Measurements from ENCODE around the gene RHBDL2. TPM values are rescaled to one million over a fixed set of nuclear protein-coding genes. Genes with fewer than 3 reads are reported as not detected.

The RHBDL2 gene
- total and polyA plus RNA-seq, 2 of the 13 experiments (the other 11 are each of a cell fraction or from before 2014, with no cell fraction given), result 3.3 to 5.4 TPM

DNA sequence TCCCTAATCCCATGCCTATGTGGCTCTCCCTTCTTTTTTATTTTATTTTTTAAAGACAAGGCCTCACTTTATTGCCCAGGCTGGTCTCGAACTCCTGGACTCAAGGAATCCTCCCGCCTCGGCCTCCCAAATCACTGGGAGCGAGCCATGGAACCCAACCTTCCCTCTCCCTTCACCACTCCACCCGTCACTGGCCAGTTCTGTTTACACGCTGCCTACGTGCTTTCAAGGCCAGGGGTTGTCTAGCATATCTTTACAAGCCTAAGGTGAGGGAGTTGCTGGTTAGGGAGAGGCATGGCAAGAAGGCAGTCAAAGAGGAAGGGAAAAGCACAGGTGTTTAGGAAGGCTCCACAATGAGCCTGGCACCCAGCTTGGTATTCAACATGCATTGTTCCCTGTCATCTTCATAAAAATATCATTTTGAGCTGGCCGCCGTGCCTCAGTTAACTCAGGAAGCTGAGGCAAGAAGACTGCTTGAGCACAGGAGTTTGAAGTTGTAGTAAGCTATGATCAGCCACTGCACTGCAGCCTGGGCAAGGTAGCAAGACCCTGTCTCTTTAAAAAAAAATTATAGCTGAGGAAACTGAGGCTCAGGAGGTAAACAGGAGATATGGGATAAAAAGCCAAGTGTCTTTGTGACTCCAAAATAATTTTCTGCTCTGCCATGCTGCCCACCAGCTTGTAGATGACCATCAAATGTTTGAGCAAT is 1.1 kb downstream of the RHBDL2 start (continued):
- TF ChIP-seq, protein P1, sequence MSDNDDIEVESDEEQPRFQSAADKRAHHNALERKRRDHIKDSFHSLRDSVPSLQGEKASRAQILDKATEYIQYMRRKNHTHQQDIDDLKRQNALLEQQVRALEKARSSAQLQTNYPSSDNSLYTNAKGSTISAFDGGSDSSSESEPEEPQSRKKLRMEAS (IDR thresholded peaks at IDR 0.05), result 0 out of 2 replicates have a peak, but pooled peaks have one; percentile 43
- no peak for TF ChIP-seq TEAD2 (CRISPR knock-in tag; IDR thresholded peaks at IDR 0.05)
- TF ChIP-seq, protein P2, sequence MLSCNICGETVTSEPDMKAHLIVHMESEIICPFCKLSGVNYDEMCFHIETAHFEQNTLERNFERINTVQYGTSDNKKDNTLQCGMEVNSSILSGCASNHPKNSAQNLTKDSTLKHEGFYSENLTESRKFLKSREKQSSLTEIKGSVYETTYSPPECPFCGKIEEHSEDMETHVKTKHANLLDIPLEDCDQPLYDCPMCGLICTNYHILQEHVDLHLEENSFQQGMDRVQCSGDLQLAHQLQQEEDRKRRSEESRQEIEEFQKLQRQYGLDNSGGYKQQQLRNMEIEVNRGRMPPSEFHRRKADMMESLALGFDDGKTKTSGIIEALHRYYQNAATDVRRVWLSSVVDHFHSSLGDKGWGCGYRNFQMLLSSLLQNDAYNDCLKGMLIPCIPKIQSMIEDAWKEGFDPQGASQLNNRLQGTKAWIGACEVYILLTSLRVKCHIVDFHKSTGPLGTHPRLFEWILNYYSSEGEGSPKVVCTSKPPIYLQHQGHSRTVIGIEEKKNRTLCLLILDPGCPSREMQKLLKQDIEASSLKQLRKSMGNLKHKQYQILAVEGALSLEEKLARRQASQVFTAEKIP (CRISPR knock-in tag; IDR thresholded peaks at IDR 0.05; ENCODE audit: borderline replicate concordance), result no peak
- peak; percentile 53; the same call in 1 of the 2 replicates for TF ChIP-seq HDAC1 (CRISPR knock-in tag; IDR thresholded peaks at IDR 0.05)
- no peak for TF ChIP-seq PRDM4 (CRISPR knock-in tag; IDR thresholded peaks at IDR 0.05; ENCODE audit: borderline replicate concordance)
- TF ChIP-seq ASH2L (IDR thresholded peaks at IDR 0.05; ENCODE audit: insufficient read length, low read depth, low read length), result no peak
- no peak for TF ChIP-seq ZNF530 (CRISPR knock-in tag; IDR thresholded peaks at IDR 0.05; ENCODE audit: low read depth)
- TF ChIP-seq ZNF407 (CRISPR knock-in tag; IDR thresholded peaks at IDR 0.05; ENCODE audit: not compliant biosample characterization), result no peak
- TF ChIP-seq, protein P3, sequence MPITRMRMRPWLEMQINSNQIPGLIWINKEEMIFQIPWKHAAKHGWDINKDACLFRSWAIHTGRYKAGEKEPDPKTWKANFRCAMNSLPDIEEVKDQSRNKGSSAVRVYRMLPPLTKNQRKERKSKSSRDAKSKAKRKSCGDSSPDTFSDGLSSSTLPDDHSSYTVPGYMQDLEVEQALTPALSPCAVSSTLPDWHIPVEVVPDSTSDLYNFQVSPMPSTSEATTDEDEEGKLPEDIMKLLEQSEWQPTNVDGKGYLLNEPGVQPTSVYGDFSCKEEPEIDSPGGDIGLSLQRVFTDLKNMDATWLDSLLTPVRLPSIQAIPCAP (CRISPR knock-in tag; IDR thresholded peaks at IDR 0.05; ENCODE audit: low read depth), result no peak
- no peak for TF ChIP-seq ZNF605 (CRISPR knock-in tag; IDR thresholded peaks at IDR 0.05)
- TF ChIP-seq ZNF24 (IDR thresholded peaks at IDR 0.05), result no peak
- TF ChIP-seq SAFB2 (CRISPR knock-in tag; IDR thresholded peaks at IDR 0.05; ENCODE audit: borderline replicate concordance, low read depth), result no peak
- TF ChIP-seq FOXA3 (CRISPR knock-in tag; IDR thresholded peaks at IDR 0.05), result peak; percentile 62
- no peak for TF ChIP-seq KDM1A (CRISPR knock-in tag; IDR thresholded peaks at IDR 0.05)
- TF ChIP-seq ZNF510 (CRISPR knock-in tag; IDR thresholded peaks at IDR 0.05; ENCODE audit: low read depth), result no peak
